Liver (tissue), 9 donors: ENCODE measurements around the gene DNAH2. TPM values are rescaled to one million over a fixed set of nuclear protein-coding genes. Genes with fewer than 3 reads are reported as not detected.

Source experiments
- DNase-seq: peaks from one replicate; pipeline ENCODE4 v3.0.0-alpha.2; 2017; ENCODE audit warnings: low spot score
- H3K27ac ChIP-seq, 2 donors: one replicate each; pipeline ENCODE4 v1.7.0; 2013; ENCODE audit warnings: inconsistent platforms in 2 of 2, low read length in 2 of 2, control low read depth in 1 of 2, low read depth in 1 of 2, mild to moderate bottlenecking in 1 of 2
- H3K27me3 ChIP-seq, 4 donors: one replicate each; pipeline versions ENCODE4 v1.6.1 to v1.7.0; 2013; ENCODE audit warnings: low read length in 3 of 4, inconsistent platforms in 1 of 4, mild to moderate bottlenecking in 1 of 4, moderate library complexity in 1 of 4; ENCODE audit not compliant: control insufficient read depth in 4 of 4, insufficient read depth in 4 of 4
- H3K36me3 ChIP-seq, 4 donors: one replicate each; pipeline versions ENCODE4 v1.6.1 to v1.7.0; 2013; ENCODE audit warnings: low read length in 3 of 4, mild to moderate bottlenecking in 3 of 4, low read depth in 1 of 4, moderate library complexity in 1 of 4; ENCODE audit not compliant: control insufficient read depth in 4 of 4, insufficient read depth in 3 of 4
- H3K4me1 ChIP-seq, 4 donors: one replicate each; pipeline versions ENCODE4 v1.6.1 to v1.7.0; 2013; ENCODE audit warnings: low read length in 3 of 4, mild to moderate bottlenecking in 3 of 4, moderate library complexity in 1 of 4; ENCODE audit not compliant: control insufficient read depth in 4 of 4, insufficient read depth in 4 of 4
- H3K4me3 ChIP-seq, 3 donors: one replicate each; pipeline versions ENCODE4 v1.6.1 to v1.7.0; 2013; ENCODE audit warnings: low read length in 3 of 3, control low read depth in 1 of 3, low read depth in 1 of 3, mild to moderate bottlenecking in 1 of 3
- H3K9ac ChIP-seq, 2 donors: one replicate each; pipeline ENCODE4 v1.7.0; 2013; ENCODE audit warnings: low read length in 2 of 2, mild to moderate bottlenecking in 2 of 2, moderate library complexity in 2 of 2, control low read depth in 1 of 2, low read depth in 1 of 2
- H3K9me3 ChIP-seq, 4 donors: one replicate each; pipeline versions ENCODE4 v1.6.1 to v1.7.0; 2013; ENCODE audit warnings: low read length in 3 of 4; ENCODE audit not compliant: control insufficient read depth in 4 of 4
- ATF3 ChIP-seq: IDR thresholded peaks from 2 replicates; pipeline ENCODE4 v1.6.1; 2016; ENCODE audit warnings: antibody characterized with exemption
- CTCF ChIP-seq: fragments of 150-350 bp; IDR thresholded peaks from 2 replicates; pipeline ENCODE4 v1.5.1; 2017; ENCODE audit warnings: improper control_type of control experiment, low read depth, low read length; ENCODE audit not compliant: missing input control
- EGR1 ChIP-seq, 2 donors: IDR thresholded peaks; 2 replicates each; pipeline ENCODE4 v1.6.1; 2016 to 2018; ENCODE audit warnings: antibody characterized with exemption in 2 of 2, low read depth in 2 of 2
- FOXA1 ChIP-seq: IDR thresholded peaks from 2 replicates; pipeline ENCODE4 v1.6.1; 2016; ENCODE audit warnings: antibody characterized with exemption
- FOXA2 ChIP-seq: IDR thresholded peaks from 2 replicates; pipeline ENCODE4 v1.6.1; 2016; ENCODE audit warnings: antibody characterized with exemption
- GABPA ChIP-seq, 2 donors: IDR thresholded peaks in 1 of 2; conservative IDR thresholded peaks in 1 of 2; 2 replicates each; pipeline ENCODE4 v1.6.1; 2016; ENCODE audit warnings: antibody characterized with exemption in 2 of 2, mild to moderate bottlenecking in 1 of 2, moderate library complexity in 1 of 2
- HNF4A ChIP-seq, 2 donors: conservative IDR thresholded peaks; 2 replicates each; pipeline ENCODE4 v1.6.1; 2016; ENCODE audit warnings: antibody characterized with exemption in 2 of 2, mild to moderate bottlenecking in 2 of 2
- HNF4G ChIP-seq: IDR thresholded peaks from 2 replicates; pipeline ENCODE4 v1.6.1; 2016; ENCODE audit warnings: antibody characterized with exemption
- NR2F2 ChIP-seq: IDR thresholded peaks from 2 replicates; pipeline ENCODE4 v1.6.1; 2016; ENCODE audit warnings: antibody characterized with exemption
- RAD21 ChIP-seq, 2 donors: IDR thresholded peaks; 2 replicates each; pipeline ENCODE4 v1.6.1; 2016; ENCODE audit warnings: antibody characterized with exemption in 2 of 2, mild to moderate bottlenecking in 2 of 2
- RXRA ChIP-seq, 2 donors: IDR thresholded peaks; 2 replicates each; pipeline ENCODE4 v1.6.1; 2017 to 2018; ENCODE audit warnings: antibody characterized with exemption in 2 of 2, mild to moderate bottlenecking in 1 of 2
- SP1 ChIP-seq: IDR thresholded peaks from 2 replicates; pipeline ENCODE4 v1.6.1; 2018; ENCODE audit warnings: antibody characterized with exemption, mild to moderate bottlenecking
- TAF1 ChIP-seq: conservative IDR thresholded peaks from 2 replicates; pipeline ENCODE4 v1.6.1; 2016; ENCODE audit warnings: antibody characterized with exemption, mild to moderate bottlenecking
- YY1 ChIP-seq: IDR thresholded peaks from 2 replicates; pipeline ENCODE4 v1.6.1; 2016; ENCODE audit warnings: antibody characterized with exemption, mild to moderate bottlenecking
- ZBTB33 ChIP-seq: IDR thresholded peaks from 2 replicates; pipeline ENCODE4 v1.6.1; 2016; ENCODE audit warnings: antibody characterized with exemption
- WGBS: extraction: QIAGEN DNeasy Blood & Tissue Kit; methylation state at CpG from one replicate; pipeline ENCODE4 v1.1.7; 2013; 5-methylcytosine and 5-hydroxymethylcytosine counted together
- polyA plus RNA-seq, 2 donors: library from polyadenylated mRNA; stranded (reverse) in 1 of 2; unstranded in 1 of 2; fragments of 200-250 nt in 1 of 2; fragments of >200 nt in 1 of 2; fragmentation: Nextera tagmentation in 1 of 2; extraction: Ambion mirVana in 1 of 2; gene quantifications; one replicate each; pipeline versions ENCODE4 v1.2.1 to v1.2.3, GENCODE V29; 2013 to 2015
- total RNA-seq, 2 donors: library from RNA; depleted of rRNA; stranded (reverse); fragments of >200 nt; gene quantifications; one replicate each; pipeline ENCODE4 v1.2.3, GENCODE V29; 2014
- TF ChIP-seq, protein P1 (sequence below): IDR thresholded peaks from 2 replicates; pipeline ENCODE4 v1.6.1; 2016; ENCODE audit warnings: antibody characterized with exemption
- donor health status: healthy.
- donor health status: healthy.
- donor health status: healthy.
- donor health status: healthy.
- donor health status: healthy.

Gene DNAH2
- total and polyA plus RNA-seq, 4 donors = under 0.01 to 0.25 (median 0.05) TPM

DNA sequence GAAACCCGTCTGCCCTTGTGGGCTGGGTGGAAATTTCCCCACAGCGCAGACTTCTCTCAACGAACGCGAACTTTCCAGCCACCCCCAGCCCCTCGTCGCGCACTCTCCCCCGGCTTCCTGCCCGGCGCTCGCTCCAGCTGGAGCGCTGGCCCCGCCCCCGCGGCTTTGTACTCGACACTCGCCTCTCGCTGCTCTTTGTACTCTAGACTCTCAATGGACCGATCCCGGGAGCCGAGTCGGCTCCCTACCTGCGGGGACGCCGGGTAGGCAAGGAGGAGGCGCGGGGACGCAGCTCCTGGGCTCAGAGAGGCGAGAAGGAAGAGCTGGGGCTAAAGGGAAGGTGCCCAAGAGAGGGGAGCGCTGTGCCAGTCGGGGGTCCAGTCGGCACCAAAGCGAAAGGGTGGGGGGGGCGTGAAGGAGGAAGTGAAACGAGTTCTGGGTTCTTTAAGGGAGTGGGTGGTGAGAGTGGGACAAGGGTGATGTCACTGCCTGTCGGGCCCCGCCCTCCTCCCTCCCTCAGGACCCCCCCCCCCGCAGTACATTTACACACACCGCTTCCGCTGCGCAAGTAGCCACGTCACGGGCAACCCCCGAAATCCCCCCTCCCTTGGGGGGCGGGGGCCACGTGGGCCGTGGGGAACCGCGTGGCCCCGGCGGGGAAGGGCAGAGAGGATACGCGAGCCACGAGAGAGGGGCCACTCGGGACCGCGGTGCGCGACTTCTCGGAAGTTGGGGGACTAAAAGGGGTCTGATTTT is 126.2 kb downstream of the DNAH2 start (continued):
- TF ChIP-seq SP1 (peak; percentile 89), CTCF (no peak), YY1 (peak; percentile 76), NR2F2 (no peak), FOXA1 (no peak), ATF3 (no peak), FOXA2 (no peak)
- TF ChIP-seq, protein P1, sequence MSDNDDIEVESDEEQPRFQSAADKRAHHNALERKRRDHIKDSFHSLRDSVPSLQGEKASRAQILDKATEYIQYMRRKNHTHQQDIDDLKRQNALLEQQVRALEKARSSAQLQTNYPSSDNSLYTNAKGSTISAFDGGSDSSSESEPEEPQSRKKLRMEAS = peak; percentile 44

DNA sequence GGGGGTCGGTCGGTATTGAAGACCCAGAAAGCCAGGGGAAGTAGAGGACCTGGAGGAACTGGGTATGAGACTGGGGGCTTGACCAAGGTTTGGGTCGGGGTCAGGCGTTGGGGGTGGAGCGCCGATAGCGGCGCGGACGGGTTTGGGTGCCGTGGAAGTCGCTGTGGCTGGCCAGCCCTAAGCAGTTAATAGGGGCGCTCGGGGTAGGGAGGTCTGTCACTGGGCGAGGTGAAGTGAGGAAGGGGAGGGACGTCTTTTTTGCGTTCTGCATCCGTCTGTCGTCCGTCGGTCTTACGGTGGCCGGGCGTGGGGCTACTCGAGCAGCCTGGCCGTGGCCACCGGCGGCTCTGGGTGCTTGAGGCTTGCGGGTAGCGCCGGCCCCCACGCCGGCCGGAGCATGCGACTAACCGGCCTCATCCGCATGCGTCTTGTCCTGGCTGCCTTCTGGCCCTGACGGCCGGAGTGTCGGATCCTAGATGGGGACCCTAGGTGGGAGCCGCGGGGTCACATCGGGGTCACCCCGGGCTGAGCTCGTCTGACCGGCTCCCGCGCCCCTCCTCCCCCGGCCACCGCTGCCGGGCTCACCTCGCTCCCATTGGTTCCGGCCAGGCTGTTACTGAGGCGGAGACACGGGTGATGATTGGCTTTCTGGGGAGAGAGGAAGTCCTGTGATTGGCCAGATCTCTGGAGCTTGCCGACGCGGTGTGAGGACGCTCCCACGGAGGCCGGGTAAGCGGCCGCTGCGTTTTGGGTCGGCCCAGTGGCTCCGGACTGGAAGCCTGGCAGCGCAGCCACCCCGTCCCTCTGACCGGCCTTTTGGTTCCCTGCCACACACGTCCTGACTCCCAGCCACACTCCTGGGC is 127.0 kb downstream of the DNAH2 start:
- Histone ChIP-seq H3K9ac (peak overlapping the region; percentile 96), H3K9me3 (no peaks in the 10 kb centered on the region), H3K36me3 (peaks cover 7 to 23% (median 10%) of the 10 kb centered on the region in 4 donors), H3K4me1 (peaks cover 0 to 37% (median 21%) of the 10 kb centered on the region in 4 donors), H3K27ac (peak overlapping the region; percentile 99 to 100), H3K4me3 (peak overlapping the region; percentile 66 to 97 (median 90)), H3K27me3 (no peaks in the 10 kb centered on the region)
- under 1% methylated on average over 71 of the region's 71 CpGs for WGBS
- TF ChIP-seq TAF1 (no peak), HNF4A (conservative IDR thresholded peaks at IDR 0.05) (no peak), HNF4G (no peak), ZBTB33 (no peak), GABPA (IDR thresholded peaks at IDR 0.05 in 1 of 2, conservative IDR thresholded peaks at IDR 0.05 in 1 of 2) (peak in 1 of 2 donors; percentile 16), CTCF (no peak), NR2F2 (no peak), RXRA (IDR thresholded peaks at IDR 0.05) (peak; percentile 61 to 65), RAD21 (IDR thresholded peaks at IDR 0.05) (peak in 1 of 2 donors; percentile 44), EGR1 (IDR thresholded peaks at IDR 0.05; ENCODE audit: low read depth in 2 of 2) (peak in 1 of 2 donors; percentile 18), SP1 (peak; percentile 89), FOXA2 (no peak), YY1 (peak; percentile 64)
- DNase-seq = peak; percentile 87
